ENCODE measurements around the gene SKA1.
"Not testable (repeated sequence)": the region's sequence is repeated elsewhere in the genome, so short reads cannot be mapped to it uniquely, and the experiment has no call there.

Gene SKA1

DNA sequence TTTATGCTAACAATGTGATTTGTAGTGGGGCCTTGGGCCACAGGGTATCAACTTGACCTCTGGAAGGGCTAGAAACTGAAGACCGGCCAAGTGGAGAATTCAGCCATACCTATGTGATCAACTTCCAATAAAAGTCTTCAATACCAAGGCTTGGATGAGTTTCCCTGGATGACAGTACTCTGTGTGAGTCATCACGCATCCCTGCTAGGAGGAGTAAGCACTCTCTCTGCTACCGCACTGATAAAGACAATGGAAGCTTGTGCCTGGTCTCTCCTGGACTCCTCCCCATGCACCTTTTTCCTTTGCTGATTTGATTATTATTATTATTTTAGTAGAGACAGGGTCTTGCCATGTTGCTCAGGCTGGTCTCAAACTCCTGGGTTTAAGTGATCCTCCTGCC is 58.1 kb downstream of the SKA1 start:
- DNase-seq: no peak

GRCh38 chr18:50436742-50437141 is 61.9 kb downstream of the SKA1 start:
- DNase-seq: not testable (repeated sequence)

DNA sequence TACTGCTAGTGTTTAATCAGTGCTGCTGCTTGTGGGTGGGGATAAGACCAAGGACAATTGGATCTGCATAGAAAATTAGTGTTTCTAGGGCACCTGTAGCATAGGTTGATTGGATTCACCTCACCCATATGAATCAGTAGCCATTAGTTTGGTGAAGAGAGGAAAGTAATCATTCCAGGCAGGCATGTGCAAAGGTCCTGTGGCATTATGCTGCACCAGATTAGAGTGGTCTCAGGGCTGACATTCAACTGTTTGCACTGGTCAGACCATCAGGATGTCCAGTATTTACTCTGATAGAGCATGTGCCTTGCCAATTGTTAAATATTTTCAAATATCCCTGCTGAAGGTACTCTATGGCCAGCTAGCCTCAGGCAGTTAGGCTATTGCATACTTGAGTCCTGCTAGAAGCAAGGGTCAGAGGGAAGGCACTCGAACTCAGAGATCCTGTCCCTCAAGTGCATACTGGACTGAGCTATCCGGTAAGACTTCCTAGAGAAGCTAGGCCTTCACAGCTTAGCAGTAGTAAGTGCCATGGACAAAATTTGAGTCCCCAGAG is 64.7 kb downstream of the SKA1 start:
- no peak for DNase-seq

- DNase-seq: no peak
These were observed 66.2 kb downstream of the SKA1 start for GRCh38 chr18:50441016-50441415.

- DNase-seq: no peak
These were observed 66.7 kb downstream of the SKA1 start for GRCh38 chr18:50441501-50441900.
